Measurements from ENCODE around the gene TACR1. TPM values are rescaled to one million over a fixed set of nuclear protein-coding genes. Genes with fewer than 3 reads are reported as not detected.
A peak's percentile ranks its signal among the peaks of the same experiment; 100 is the strongest.
"Not testable (repeated sequence)": the region's sequence is repeated elsewhere in the genome, so short reads cannot be mapped to it uniquely, and the experiment has no call there.

TACR1 gene
- total RNA-seq, 2 donors from 2014 or later: 0.58 to 0.94 TPM

DNA sequence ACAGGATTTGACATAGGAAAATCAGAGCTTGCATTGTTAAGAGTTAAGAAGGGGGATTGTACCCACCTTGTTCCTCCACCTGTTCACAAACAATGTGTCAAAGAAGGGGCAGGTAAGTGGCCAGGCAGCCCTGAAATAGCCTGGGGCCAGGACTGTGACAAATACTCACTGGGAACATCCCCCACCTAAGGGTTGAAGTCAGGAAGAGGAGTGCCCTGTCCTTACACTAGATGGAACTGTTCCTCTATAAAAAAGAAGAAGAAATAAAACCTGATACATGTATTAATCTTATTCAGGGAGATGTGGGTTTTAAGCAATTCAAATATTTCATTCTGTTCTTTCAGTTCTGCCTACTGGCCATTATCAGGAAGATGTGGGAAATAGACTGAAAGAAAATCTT lies 41.9 kb downstream of the TACR1 start:
- ATAC-seq: no peak
- intact Hi-C loops (cut with DNase I): no loop called here

GRCh38 chr2:75155115-75155514 lies 44.2 kb downstream of the TACR1 start:
- intact Hi-C loops (cut with DNase I): no loop called here
- no peak for ATAC-seq
- DNase-seq: no peak

More for the DNA sequence above, 41.9 kb downstream of the TACR1 start:
- no peak for DNase-seq

DNA sequence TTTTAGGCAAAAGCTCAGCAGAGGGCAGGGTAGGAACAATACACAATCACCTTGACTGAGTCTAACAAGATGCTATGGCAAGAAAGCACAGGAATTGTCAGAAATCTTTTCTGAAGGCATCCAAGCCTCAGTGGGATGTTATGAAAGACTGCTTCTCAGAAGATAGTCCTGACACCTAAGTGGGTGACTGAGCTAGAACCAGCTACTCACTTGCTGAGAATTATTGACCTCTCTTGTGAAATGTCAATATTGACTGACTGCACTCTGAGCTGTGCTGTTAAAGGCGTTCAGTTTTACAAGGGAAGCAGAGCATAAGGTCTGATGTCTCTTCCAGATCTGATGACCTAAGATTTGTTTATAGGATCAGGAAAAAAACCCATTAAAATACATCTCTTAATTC lies 46.1 kb downstream of the TACR1 start:
- no peak for ATAC-seq
- intact Hi-C loops (cut with DNase I): no loop called here
- DNase-seq: no peak

DNA sequence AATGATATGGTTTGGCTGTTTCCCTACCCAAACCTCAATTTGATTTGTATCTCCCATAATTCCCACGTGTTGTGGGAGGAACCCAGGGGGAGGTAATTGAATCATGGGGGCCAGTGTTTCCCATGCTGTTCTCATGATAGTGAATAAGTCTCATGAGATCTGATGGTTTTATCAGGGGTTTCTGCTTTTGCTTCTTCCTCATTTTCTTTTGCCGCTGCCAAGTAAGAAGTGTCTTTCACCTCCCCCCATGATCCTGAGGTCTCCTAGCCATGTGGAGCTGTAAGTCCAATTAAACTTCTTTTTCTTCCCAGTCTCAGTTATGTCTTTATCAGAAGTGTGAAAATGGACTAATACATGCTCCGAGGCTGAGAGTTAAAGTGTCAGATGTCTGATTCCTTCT lies 47.1 kb downstream of the TACR1 start:
- DNase-seq; intact Hi-C loops (cut with DNase I); ATAC-seq: not testable (repeated sequence)

DNA sequence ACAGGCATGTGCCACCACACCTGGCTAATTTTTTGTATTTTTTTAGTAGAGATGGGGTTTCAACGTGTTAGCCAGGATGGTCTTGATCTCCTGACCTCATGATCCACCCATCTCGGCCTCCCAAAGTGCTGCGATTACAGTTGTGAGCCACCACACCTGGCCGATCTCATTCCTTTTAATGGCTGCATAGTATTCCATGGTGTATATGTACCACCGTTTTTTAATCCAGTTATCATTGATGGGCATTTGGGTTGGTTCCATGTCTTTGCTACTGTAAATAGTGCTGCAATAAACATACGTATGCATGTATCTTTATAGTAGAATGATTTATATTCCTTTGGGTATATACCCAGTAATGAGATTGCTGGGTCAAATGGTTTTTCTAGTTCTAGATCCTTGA lies 51.4 kb downstream of the TACR1 start:
- intact Hi-C loops (cut with DNase I); DNase-seq; ATAC-seq: not testable (repeated sequence)

GRCh38 chr2:75146606-75147332 lies 52.6 kb downstream of the TACR1 start:
- intact Hi-C loops (cut with DNase I): no loop called here
- ATAC-seq (peak in 1 of 2 donors; percentile 35), DNase-seq (no peak)

GRCh38 chr2:75146221-75146605 lies 53.1 kb downstream of the TACR1 start:
- intact Hi-C loops (cut with DNase I); ATAC-seq: not testable (repeated sequence)

GRCh38 chr2:75142081-75142480 lies 57.2 kb downstream of the TACR1 start:
- intact Hi-C loops (cut with DNase I): no loop called here
- ATAC-seq: peak; percentile 58 to 78

More at GRCh38 chr2:75146221-75146605, 53.1 kb downstream of the TACR1 start:
- not testable (repeated sequence) for DNase-seq

GRCh38 chr2:75140288-75140687 lies 59.0 kb downstream of the TACR1 start:
- ATAC-seq (no peak), DNase-seq (no peak)
- intact Hi-C loops (cut with DNase I): no loop called here

More at GRCh38 chr2:75142081-75142480, 57.2 kb downstream of the TACR1 start:
- DNase-seq: no peak

DNA sequence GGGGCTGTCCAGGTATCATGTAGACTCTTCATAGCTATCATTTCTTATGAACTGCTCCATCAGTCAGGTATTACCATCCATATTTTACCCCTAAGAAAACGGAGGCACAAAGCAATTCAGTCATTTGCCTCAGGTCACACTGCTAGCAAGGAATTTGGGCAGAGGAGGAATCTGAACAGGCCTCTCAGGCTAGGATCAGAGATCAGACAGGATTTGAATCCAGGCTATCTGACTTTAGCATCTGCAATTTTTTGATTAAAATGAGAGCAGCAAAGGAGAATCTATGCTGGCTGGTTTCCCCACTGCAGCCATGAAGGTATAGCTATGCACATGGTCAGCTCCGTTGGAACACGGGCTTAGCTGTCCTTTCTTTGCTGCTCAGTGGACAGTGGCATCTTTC lies 60.1 kb downstream of the TACR1 start:
- ATAC-seq (no peak), DNase-seq (no peak)
- intact Hi-C loops (cut with DNase I): no loop called here

DNA sequence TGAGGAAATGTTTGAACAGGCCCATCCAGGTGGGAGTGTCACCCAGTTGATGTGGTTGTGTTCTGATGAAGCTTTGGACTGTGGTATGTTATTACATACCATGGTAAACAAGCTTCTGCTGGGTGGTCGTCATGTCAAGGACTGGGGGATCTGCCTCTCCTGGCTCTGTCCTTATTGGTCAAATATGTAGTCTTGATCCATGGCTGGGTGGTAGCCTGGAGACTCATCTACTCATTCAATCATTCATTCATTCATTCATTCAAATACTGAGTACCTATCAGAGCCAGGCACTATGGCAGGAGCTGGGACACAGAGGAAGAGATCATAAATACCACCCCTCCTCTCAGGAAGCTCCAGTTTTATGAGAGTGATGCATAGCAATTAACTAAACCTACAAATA lies 60.8 kb downstream of the TACR1 start:
- ATAC-seq (no peak), DNase-seq (no peak)
- intact Hi-C loops (cut with DNase I): no loop called here

- intact Hi-C loops (cut with DNase I): no loop called here
- ATAC-seq (peak in 1 of 2 donors; percentile 19), DNase-seq (no peak)
Measured at GRCh38 chr2:75135776-75136400, 63.4 kb downstream of the TACR1 start.

- intact Hi-C loops (cut with DNase I): no loop called here
- DNase-seq (no peak), ATAC-seq (no peak)
Measured at GRCh38 chr2:75134860-75135259, 64.5 kb downstream of the TACR1 start.

DNA sequence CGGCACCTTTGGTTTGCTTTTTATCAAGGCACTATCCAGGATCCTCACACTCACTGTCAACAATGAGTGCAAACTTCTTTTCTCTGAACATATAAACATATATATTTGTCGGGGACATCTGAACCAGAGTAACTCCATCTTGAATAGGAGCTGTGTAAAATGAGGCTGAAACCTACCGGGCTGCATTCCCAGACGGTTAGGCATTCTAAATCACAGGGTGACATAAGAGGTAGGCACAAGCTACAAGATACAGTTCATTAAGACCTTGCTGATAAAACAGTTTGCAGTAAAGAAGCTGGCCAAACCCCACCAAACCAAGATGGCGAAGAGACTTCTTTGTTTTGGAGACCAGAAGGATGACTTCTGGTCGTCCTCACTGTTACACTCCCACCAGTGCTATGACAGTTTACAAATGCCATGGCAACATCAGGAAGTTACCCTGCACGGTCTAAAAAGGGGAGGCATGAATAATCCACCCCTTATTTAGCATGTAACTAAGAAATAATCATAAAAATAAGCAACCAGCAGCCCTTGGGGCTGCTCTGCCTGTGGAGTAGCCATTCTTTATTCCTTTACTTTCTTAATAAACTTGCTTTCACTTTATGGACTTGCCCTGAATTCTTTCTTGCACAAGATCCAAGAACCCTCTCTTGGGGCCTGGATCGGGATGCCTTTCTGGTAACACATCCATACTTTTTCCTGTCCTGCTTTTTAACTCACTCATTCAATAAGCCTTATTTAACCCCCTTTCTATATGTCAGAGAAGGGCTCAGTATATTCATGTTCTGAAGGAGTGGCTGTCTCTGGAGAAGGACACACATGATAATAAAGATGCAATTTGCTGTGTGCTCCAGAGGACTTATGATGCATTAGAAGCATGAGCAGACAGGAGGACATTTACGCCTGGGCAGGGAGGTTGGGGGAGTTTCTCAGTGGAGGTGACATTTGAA lies 65.4 kb downstream of the TACR1 start:
- intact Hi-C loops (cut with DNase I): no loop called here
- ATAC-seq (no peak), DNase-seq (no peak)

GRCh38 chr2:75130171-75130570 lies 69.1 kb downstream of the TACR1 start:
- ATAC-seq (no peak), DNase-seq (no peak)

GRCh38 chr2:75123876-75124275 lies 75.4 kb downstream of the TACR1 start:
- DNase-seq (no peak), ATAC-seq (no peak)
- intact Hi-C loops (cut with DNase I): no loop called here

More at GRCh38 chr2:75130171-75130570, 69.1 kb downstream of the TACR1 start:
- intact Hi-C loops (cut with DNase I): no loop called here

- intact Hi-C loops (cut with DNase I): no loop called here
- DNase-seq (no peak), ATAC-seq (no peak)
Measured at GRCh38 chr2:75113231-75113869, 86.0 kb downstream of the TACR1 start.

DNA sequence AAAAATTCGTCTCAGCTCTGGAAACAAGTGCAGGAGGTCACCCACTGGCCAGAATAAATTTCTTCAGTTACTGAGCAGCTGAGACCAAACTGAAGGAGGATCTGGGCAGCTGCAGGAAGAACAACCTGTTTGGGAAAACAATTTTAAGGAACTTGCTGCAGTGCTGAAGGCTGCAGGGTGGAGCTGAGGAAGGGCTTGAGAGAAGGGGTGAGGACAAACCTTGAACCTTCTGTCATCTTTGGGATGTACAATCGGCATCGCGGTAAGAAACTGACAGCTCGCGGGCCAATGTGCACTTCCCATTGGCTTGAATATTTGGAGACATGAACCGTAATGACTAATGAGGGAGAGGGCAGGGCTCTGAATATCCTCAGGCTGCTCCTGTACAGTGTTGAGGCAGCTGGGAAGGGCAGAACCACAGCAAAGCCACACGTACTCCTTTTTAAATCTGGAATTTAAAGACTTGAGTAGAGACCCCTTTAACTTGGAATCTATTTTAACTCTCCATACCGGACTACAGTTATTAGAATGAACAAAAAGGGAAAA lies 90.3 kb downstream of the TACR1 start:
- ATAC-seq (no peak), DNase-seq (no peak)
- intact Hi-C loops (cut with DNase I): no loop called here

- DNase-seq (no peak), ATAC-seq (no peak)
- intact Hi-C loops (cut with DNase I): no loop called here
Measured at GRCh38 chr2:75102011-75102410, 97.3 kb downstream of the TACR1 start.

Measured in left cardiac atrium (tissue), 4 donors.